GM04504 (cell line): ENCODE data around the gene HIF1AN.
"Not testable (repeated sequence)": the region's sequence is repeated elsewhere in the genome, so short reads cannot be mapped to it uniquely, and the experiment has no call there.

ENCODE experiments used
- DNase-seq: peaks from one replicate; pipeline ENCODE4 v3.0.0-alpha.2; 2012; ENCODE audit warnings: low read depth

HIF1AN gene

DNA sequence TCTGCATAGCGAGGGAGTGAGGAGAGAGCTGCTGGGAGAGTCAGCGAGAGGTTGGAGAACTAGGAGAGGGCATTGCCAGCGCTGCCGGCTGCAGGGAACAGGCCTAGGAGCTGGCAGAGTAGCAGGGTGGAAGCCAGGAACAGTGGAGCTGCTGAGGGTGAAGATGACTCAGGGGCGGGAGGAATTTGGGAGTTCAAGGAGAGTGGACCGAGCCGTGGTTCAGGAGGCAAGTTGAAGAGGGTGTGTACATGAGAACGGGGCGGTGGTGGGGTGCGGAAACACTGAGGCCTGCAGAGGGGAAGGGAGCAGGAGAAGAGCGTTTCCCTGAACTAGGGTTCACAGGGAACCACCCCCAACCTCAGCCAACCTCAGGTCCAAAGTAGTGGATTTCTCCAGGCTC, 31.5 kb downstream of the HIF1AN start:
- DNase-seq: no peak

DNA sequence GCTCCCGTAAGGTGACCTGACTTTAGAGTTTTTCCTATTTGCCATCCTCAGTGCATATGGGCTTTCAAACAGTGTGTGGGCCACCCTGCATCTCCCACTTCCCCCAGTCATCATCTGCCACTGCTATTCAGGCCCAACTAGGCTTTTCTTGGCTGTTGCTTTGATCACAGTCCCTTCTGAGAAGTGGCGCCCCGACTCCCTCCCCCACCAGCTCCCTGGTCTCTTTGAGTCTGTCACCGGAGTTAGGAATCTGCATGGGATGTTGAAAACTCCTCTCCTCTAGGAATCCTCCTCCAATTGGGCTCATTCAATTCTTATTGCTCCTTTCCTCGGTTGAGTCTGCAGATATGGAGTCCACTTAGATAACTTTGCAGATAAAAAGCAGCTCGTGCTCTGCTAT, 32.1 kb downstream of the HIF1AN start:
- no peak for DNase-seq

DNA sequence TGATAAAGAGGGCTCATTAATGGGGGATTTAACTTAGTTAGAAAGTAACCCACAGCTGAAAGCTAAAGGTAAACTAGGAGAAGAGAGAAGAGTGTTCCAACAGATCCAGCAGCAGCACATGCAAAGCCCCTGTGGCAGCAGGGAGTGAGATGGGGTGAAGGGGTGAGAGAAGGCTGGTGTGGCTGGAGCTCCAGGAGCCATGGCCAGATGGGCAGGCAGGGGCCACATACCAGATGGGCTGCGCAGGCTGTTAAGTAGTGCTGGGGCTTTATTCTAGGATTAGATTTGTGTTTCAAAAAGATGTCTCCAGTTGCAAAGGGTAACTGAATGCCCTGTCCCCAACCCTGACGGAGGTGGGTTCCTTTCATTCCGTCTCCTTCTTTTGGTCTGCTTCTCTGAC, 33.2 kb downstream of the HIF1AN start:
- no peak for DNase-seq

DNA sequence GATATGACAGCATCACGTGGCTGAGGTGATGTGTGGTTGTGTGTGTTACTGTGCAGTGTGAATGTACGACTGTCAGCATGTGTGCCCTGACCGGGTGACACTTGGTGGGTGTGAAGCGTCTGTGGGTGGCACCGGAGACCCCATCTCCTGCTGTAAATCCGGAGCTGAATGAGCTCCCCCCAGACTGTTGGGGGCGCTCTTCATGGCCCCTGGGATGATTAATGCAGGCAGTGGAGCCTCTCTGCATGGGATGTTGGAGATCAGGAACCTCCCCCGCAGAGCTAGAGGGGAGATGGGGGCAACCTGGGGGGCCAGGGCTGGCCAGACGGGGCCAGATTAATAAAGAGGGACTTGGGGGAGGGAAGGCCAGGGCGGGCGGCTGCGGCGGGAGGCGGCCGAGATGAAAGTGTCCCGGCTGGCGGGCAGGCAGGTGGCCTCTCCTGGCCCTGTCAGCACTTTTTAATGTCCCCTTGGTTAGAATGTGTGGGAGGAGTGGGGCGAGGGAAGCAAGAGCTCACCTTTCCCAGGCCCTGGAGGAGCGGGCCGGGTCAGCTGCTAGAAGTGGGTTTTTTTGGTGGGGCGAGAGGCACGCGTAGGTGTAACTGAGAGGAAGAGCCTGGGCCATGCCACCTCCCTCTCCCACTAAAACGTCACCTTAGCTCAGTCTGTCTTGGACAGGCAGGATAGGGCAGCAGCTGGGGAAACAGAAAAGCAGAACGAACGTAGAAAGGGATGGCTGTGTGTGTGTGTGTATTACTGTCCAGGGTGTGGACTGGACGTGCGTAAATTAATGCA, 34.1 kb downstream of the HIF1AN start:
- DNase-seq: no peak

DNA sequence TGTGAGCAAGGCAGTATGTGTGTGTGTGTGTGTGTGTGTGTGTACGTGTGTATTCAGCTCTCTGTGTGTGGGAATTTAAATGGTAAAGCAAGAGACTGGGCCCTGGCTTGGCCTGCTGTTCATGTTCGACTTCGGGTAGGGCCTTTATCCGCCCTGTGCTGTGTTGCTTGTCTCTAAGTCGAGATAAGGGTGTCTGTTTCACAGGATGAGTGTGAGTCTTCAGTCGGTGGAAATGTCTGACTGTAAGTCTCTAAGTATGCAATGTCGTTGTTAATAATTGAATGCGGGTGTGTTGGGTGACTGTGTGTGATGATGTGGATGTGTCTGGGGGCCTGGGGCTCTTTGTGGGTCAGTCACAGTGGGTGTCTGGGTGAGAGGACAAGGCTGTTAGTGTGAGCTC, 34.8 kb downstream of the HIF1AN start:
- no peak for DNase-seq

DNA sequence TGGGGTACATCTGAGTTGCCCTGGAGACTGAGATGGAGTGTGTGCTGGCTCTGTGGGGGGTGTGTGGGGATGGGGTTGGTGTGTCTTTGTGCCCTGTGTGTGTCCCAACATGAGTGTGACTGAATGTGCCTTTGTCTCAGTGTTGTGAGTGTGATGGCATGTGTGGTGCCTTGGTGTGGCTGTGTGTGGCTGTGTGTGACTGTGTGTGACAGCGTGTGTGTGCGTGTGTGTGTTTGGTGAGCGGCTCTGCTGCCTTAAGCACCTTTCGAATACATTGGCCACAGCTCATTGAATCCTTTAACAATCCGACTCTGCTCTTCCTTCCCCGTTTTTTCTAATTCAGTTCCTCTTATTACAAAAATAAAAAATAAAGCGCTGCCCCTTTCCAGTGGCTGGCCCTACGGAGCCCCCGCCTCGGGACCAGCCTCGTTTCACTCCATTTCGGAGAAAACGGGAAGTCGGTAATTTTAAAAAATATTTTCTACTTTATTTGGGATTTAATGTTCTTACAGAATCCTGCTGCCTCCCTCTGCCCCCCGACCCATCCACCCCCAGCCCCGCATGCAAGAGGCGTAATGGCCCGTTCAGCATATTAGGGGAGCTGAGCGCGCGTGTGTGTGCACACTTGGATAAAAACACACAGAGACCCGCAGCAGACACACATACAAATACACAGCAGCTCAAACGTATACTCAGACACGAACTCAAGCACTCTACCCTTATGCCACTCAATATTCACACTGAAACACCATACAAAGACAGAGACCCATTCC, 35.5 kb downstream of the HIF1AN start:
- DNase-seq: no peak

DNA sequence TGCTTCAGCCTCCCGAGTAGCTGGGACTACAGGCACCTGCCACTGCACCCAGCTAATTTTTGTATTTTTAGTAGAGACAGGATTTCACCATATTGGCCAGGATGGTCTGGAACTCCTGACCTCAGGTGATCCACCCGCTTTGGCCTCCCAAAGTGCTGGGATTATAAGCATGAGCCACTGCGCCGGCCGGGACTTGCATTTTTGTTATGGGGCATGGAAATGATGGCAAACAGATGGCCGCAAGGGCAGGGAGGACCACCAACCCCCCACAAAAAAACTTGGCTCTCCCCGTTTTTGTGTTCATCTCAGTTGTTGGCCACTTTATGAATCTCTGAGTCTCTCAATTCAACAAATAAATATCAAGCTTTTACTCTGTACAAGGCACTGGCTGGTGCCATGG, 39.4 kb downstream of the HIF1AN start:
- DNase-seq: not testable (repeated sequence)

DNA sequence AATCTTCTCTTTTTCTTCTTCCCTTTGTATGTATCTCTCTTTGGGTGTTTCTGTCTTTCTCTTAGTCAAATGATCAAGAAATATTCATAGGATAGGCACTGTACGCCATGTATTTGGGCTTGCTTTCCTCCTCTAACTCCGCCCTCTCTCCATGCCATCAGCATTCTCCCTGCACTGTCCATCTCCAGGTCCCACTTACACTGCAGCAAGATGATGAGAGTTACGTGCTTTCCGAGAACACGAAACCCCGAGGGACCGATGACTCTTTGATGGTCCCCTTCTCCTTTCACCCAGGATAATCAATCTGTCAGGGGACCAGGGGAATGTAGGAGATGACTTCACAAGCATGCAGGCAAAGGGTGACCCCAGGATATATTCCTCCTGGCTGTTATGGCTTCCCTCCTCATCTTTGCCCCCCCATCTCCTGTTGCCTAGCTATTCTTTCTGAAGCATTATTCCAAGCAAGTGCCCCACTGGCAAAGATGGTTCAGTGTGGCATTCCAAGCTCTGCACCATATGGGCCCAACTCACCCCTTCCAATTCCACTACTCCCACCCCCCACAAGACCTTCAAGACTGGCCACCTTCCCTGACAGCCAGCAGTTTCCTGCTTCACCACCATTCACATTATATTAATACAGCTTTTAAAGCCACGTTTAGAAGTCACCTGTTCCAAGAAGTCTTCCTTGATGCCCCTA, 40.0 kb downstream of the HIF1AN start:
- no peak for DNase-seq

DNA sequence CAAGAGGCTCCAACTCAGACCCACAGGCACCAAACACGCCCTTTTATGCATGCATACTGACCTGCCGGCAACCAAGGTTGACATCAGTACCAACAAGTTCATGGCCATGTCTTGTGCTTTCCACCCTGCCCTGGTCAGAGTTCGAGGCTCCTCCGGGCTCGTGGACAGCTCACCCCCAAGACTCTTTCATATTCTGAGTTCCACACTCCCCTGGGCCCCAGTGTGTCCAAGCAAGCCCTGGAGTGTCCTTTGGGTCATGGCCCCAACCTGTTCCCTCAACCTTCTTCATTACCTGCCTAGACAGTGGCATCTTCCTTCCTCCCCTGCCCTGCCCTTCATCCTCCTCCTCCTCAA, 40.5 kb downstream of the HIF1AN start:
- DNase-seq: no peak

DNA sequence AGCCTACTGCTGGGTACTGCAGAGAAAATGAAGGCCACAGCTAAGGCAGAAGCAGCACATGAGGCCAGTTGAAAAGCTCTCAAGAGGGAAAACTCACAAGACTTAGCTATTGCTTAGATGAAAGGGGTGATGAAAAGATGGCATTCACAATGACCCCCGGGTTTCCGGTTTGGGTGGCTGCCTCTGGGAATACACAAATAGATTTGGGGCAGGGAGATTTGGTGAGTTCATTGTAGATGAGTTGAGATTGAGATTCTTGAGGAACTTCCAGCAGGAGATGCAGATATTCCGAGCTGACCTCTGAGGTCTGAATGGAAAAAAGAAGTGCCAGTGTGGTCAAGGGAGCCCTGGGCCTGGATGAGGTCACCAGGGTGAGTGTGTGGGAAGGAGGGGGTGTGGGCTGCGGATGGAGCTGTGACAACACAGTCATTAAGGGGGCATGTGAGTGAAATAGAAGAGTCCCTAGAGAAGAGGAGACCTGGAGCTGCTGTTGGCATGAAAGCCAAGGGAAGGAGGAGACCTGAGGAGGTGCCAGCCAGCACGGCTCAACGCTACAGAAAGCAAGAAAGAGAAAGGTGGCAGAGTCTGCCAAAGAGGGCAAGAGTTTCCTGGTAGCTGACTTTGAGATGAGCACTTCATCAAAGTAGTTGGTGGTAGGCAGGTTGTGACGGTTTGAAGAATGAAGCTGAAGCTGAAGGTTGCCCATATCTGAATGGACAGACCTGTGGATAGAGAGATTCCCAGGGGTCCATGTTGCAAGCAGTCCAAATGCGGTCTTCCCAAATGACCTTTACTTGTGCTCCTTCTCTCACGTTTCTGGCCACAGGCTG, 43.7 kb downstream of the HIF1AN start:
- no peak for DNase-seq

DNA sequence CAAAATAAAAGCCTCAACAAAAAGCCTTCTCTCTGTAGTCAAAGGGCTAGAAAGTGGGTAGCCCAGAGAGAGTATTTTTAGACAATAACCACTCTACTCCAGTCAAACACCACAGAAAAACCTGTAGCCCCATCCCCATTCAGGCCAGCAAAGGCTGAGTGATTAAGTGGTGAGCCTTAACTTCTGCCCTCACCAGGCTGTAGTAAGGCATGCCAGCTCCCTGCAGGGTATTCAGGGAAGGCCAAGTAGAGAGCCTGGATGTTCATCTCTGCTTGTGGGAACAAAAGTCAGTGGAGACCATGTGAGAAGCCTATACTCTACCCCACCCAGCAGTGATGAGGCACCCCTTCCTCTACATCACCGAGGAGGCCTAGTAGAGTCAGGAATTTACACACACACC, 51.2 kb downstream of the HIF1AN start:
- DNase-seq: no peak

DNA sequence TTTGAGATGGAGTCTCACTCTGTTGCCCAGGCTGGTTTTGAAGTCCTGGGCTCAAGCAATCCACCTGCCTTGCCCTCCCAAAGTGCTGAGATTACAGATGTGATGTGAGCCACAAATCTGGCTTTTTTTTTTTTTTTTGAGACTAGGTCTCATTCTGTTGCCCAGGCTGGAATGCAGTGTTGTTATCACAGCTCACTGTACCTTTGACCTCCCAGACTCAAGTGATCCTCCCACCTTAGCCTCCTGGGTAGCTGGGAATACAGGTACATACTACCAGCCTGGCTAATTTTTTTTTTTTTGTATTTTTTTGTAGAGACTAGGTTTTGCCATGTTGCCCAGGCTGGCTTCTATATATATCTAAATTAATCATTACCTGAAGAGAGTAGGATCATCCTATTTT, 62.4 kb downstream of the HIF1AN start:
- DNase-seq: no peak

DNA sequence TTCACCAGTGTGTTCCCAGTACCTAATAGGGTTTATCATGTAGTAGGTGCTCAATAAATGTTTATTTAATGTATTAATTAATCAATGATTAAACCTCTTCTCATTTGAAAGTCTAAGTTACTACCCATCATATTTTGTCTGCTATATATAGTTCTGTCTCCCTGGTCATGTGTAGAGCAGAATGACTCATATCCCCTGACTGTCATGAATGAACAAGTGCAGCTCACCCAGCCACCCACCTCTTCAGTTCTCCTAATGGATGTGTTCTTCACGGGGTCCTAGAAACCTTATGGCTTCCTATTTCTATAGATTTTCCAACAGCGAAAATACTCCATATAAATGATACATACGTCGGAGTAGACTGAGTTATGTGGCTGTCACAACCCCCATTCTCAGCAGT, 64.5 kb downstream of the HIF1AN start:
- DNase-seq: no peak

DNA sequence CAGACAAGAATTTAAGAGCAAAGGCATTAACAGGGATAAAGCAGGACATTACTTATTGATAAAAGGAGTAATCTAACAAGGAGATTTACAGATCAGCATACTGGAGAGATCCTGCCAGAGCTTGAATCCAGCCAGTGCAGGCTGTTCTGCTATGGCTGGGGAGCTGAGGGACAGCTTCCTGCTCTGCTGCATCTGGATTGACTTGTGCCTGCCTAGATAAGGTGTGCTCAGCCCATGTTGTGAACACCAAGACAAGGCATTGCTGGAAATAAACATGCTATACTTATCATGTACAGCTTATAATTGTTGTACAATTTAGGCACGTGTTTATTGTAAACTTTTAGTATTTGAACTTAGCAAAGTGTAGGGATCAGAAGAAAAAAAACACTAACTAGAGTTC, 71.7 kb downstream of the HIF1AN start:
- DNase-seq: no peak
